SU-DHL-6 (cell line): ENCODE results near the gene TOM1L2.

ENCODE experiments used
- H2AFZ ChIP-seq: fragments of 200-600 bp; sonication (generic); 2 replicates; pipeline ENCODE4 v1.6.1; 2014; ENCODE audit warnings: low read depth, mild to moderate bottlenecking, moderate library complexity, mixed read lengths, antibody characterized with exemption, low read length; ENCODE audit not compliant: severe bottlenecking
- H3F3A ChIP-seq: fragments of 200-600 bp; shearing (Covaris generic); 2 replicates; pipeline ENCODE4 v1.6.0; 2016; ENCODE audit warnings: antibody characterized with exemption, mild to moderate bottlenecking; ENCODE audit not compliant: insufficient read depth
- H3K27ac ChIP-seq: fragments of 200-600 bp; sonication (generic); 2 replicates; pipeline ENCODE4 v1.5.1; 2016; ENCODE audit warnings: low read depth, mild to moderate bottlenecking, low read length, moderate library complexity, mixed read lengths
- H3K27me3 ChIP-seq: fragments of 200-600 bp; sonication (generic), shearing (Covaris generic); 2 replicates; pipeline ENCODE4 v1.6.0; 2014; ENCODE audit warnings: mild to moderate bottlenecking, low read length
- H3K36me3 ChIP-seq: fragments of 200-600 bp; sonication (generic); 2 replicates; pipeline ENCODE4 v1.6.1; 2014; ENCODE audit warnings: mild to moderate bottlenecking, low read length, mixed read lengths
- H3K4me2 ChIP-seq: fragments of 300-600, 200-600 bp; shearing (Covaris generic), sonication (generic); 2 replicates; pipeline ENCODE4 v1.6.0; 2014; ENCODE audit warnings: low read length, low read depth, mild to moderate bottlenecking; ENCODE audit not compliant: poor library complexity, severe bottlenecking
- H3K4me3 ChIP-seq: fragments of 200-600 bp; sonication (generic); 2 replicates; pipeline ENCODE4 v1.5.1; 2014; ENCODE audit warnings: antibody characterized with exemption, low read length, mild to moderate bottlenecking, mixed read lengths; ENCODE audit not compliant: insufficient read depth, poor library complexity, severe bottlenecking
- H3K79me2 ChIP-seq: fragments of 200-600 bp; sonication (generic); 2 replicates; pipeline ENCODE4 v1.6.1; 2014; ENCODE audit warnings: mild to moderate bottlenecking, low read length, moderate library complexity; ENCODE audit not compliant: insufficient read depth
- H3K9ac ChIP-seq: fragments of 200-600 bp; sonication (generic); 2 replicates; pipeline ENCODE4 v1.7.0; 2014; ENCODE audit warnings: mild to moderate bottlenecking, low read length
- H3K9me2 ChIP-seq: fragments of 200-600 bp; sonication (generic); replicated peaks from 2 replicates; pipeline ENCODE4 v1.6.1; 2014; ENCODE audit warnings: low read length; ENCODE audit not compliant: insufficient read depth
- H3K9me3 ChIP-seq: fragments of 200-600 bp; sonication (generic); 2 replicates; pipeline ENCODE4 v1.6.1; 2014; ENCODE audit warnings: low read length, mixed read lengths; ENCODE audit not compliant: insufficient read depth
- H4K20me1 ChIP-seq: fragments of 200-600 bp; sonication (generic); 2 replicates; pipeline ENCODE4 v1.6.1; 2014; ENCODE audit warnings: low read depth, mild to moderate bottlenecking, antibody characterized with exemption, low read length, moderate library complexity, mixed read lengths
- CTCF ChIP-seq: fragments of 200-600 bp; sonication (generic); IDR thresholded peaks from one replicate; pipeline ENCODE4 v1.5.1; 2017; ENCODE audit warnings: antibody characterized with exemption, mild to moderate bottlenecking, low read length, moderate library complexity; ENCODE audit not compliant: insufficient read depth, poor library complexity, severe bottlenecking
- EZH2phosphoT487 ChIP-seq: fragments of 200-600 bp; sonication (generic), shearing (Covaris generic); conservative IDR thresholded peaks from 2 replicates; pipeline ENCODE4 v1.6.1; 2018; ENCODE audit warnings: mild to moderate bottlenecking, antibody characterized with exemption, low read length, moderate library complexity, mixed read lengths

Gene TOM1L2

GRCh38 chr17:17798573-17799255 lies 173.5 kb downstream of the TOM1L2 start:
- Histone ChIP-seq H3K4me3 (no peak overlapping the region), H3K9me3 (no peaks in the 10 kb centered on the region), H3K9me2 (no peaks in the 10 kb centered on the region), H3K9ac (no peak overlapping the region), H3K27ac (no peak overlapping the region), H3K27me3 (no peaks in the 10 kb centered on the region), H3F3A (no peaks in the 10 kb centered on the region), H2AFZ (no peak overlapping the region), H3K4me2 (no peak overlapping the region), H3K36me3 (no peaks in the 10 kb centered on the region), H3K79me2 (no peaks in the 10 kb centered on the region), H4K20me1 (no peaks in the 10 kb centered on the region)
- TF ChIP-seq CTCF (no peak), EZH2phosphoT487 (no peak)

- no peaks in the 10 kb centered on the region for H3K79me2 ChIP-seq
- H3K9me2 ChIP-seq = no peaks in the 10 kb centered on the region
- H4K20me1 ChIP-seq = no peaks in the 10 kb centered on the region
- no peak overlapping the region for H2AFZ ChIP-seq
- H3F3A ChIP-seq = no peaks in the 10 kb centered on the region
- H3K9me3 ChIP-seq = no peaks in the 10 kb centered on the region
- no peaks in the 10 kb centered on the region for H3K36me3 ChIP-seq
- no peak overlapping the region for H3K9ac ChIP-seq
- H3K27me3 ChIP-seq = no peaks in the 10 kb centered on the region
- no peak overlapping the region for H3K27ac ChIP-seq
- TF ChIP-seq EZH2phosphoT487 (no peak), CTCF (no peak)
- H3K4me2 ChIP-seq = no peak overlapping the region
- H3K4me3 ChIP-seq = no peak overlapping the region
Measured at GRCh38 chr17:17798010-17798556, 174.1 kb downstream of the TOM1L2 start.

GRCh38 chr17:17797119-17797809 lies 174.9 kb downstream of the TOM1L2 start:
- Histone ChIP-seq H3K4me2 (no peak overlapping the region), H3K27ac (no peak overlapping the region), H3F3A (no peaks in the 10 kb centered on the region), H4K20me1 (no peaks in the 10 kb centered on the region), H3K9me2 (no peaks in the 10 kb centered on the region), H2AFZ (no peak overlapping the region), H3K9ac (no peak overlapping the region), H3K27me3 (no peaks in the 10 kb centered on the region), H3K4me3 (no peak overlapping the region), H3K36me3 (no peaks in the 10 kb centered on the region), H3K9me3 (no peaks in the 10 kb centered on the region), H3K79me2 (no peaks in the 10 kb centered on the region)
- TF ChIP-seq EZH2phosphoT487 = no peak
- TF ChIP-seq CTCF = no peak
